Hepatocyte (in vitro differentiated cells): ENCODE measurements around the gene PKDREJ. TPM values are rescaled to one million over a fixed set of nuclear protein-coding genes. Genes with fewer than 3 reads are reported as not detected.

Source experiments
- DNase-seq: peaks from one replicate; pipeline ENCODE4 v3.0.0-alpha.2; 2016; ENCODE audit warnings: low spot score
- H2AFZ ChIP-seq: fragments of 200-600 bp; sonication (generic); 2 replicates; pipeline ENCODE4 v1.6.0; 2016; ENCODE audit warnings: antibody characterized with exemption, mild to moderate bottlenecking
- H3K27ac ChIP-seq: fragments of 200-600 bp; sonication (generic); 2 replicates; pipeline ENCODE4 v1.5.1; 2016; ENCODE audit warnings: mild to moderate bottlenecking
- H3K27me3 ChIP-seq: fragments of 200-600 bp; sonication (generic); 2 replicates; pipeline ENCODE4 v1.6.1; 2016
- H3K36me3 ChIP-seq: fragments of 200-600 bp; sonication (generic); replicated peaks from 2 replicates; pipeline ENCODE4 v1.5.1; 2016; ENCODE audit warnings: low read depth; ENCODE audit not compliant: insufficient read depth
- H3K4me1 ChIP-seq: fragments of 200-600 bp; sonication (generic); 2 replicates; pipeline ENCODE4 v1.5.1; 2016; ENCODE audit warnings: mild to moderate bottlenecking, moderate library complexity; ENCODE audit not compliant: insufficient read depth
- H3K4me2 ChIP-seq: fragments of 200-600 bp; sonication (generic); 2 replicates; pipeline ENCODE4 v1.6.0; 2016
- H3K4me3 ChIP-seq: fragments of 200-600 bp; sonication (generic); 2 replicates; pipeline ENCODE4 v1.5.1; 2016; ENCODE audit warnings: mild to moderate bottlenecking
- H3K79me2 ChIP-seq: fragments of 200-600 bp; sonication (generic); 2 replicates; pipeline ENCODE4 v1.6.0; 2017; ENCODE audit warnings: mild to moderate bottlenecking
- H3K9me2 ChIP-seq: fragments of 200-600 bp; sonication (generic); replicated peaks from 2 replicates; pipeline ENCODE4 v1.6.0; 2017; ENCODE audit warnings: mild to moderate bottlenecking; ENCODE audit not compliant: insufficient read depth
- H3K9me3 ChIP-seq: fragments of 200-600 bp; sonication (generic); 2 replicates; pipeline ENCODE4 v1.5.1; 2016; ENCODE audit warnings: low read depth, mild to moderate bottlenecking
- H4K20me1 ChIP-seq: fragments of 200-600 bp; sonication (generic); 2 replicates; pipeline ENCODE4 v1.6.0; 2016; ENCODE audit warnings: mild to moderate bottlenecking; ENCODE audit not compliant: insufficient read depth, poor library complexity, severe bottlenecking
- CTCF ChIP-seq: fragments of 200-600 bp; sonication (generic); IDR thresholded peaks from 2 replicates; pipeline ENCODE4 v1.5.1; 2016; ENCODE audit warnings: antibody characterized with exemption, mild to moderate bottlenecking; ENCODE audit not compliant: poor library complexity
- EZH2 ChIP-seq: fragments of 200-600 bp; sonication (generic); IDR thresholded peaks from 2 replicates; pipeline ENCODE4 v1.6.1; 2016; ENCODE audit warnings: antibody characterized with exemption, mild to moderate bottlenecking, borderline replicate concordance
- EZH2phosphoT487 ChIP-seq: fragments of 200-600 bp; sonication (generic); IDR thresholded peaks from one replicate; pipeline ENCODE4 v1.6.1; 2018; ENCODE audit warnings: antibody characterized with exemption, mild to moderate bottlenecking, low read depth, moderate library complexity; ENCODE audit not compliant: unreplicated experiment, severe bottlenecking
- WGBS: methylation state at CpG from one replicate; pipeline ENCODE4 v1.1.6; 2016; ENCODE audit warnings: low lambda C conversion rate; ENCODE audit errors: missing lambda C conversion rate; 5-methylcytosine and 5-hydroxymethylcytosine counted together
- polyA plus RNA-seq: library from polyadenylated mRNA; unstranded; fragments of >200 nt; fragmentation: Nextera tagmentation; extraction: Ambion mirVana; gene quantifications from 2 replicates; pipeline ENCODE4 v1.2.1, GENCODE V29; 2016
- total RNA-seq: library from RNA; depleted of rRNA; stranded (reverse); fragments of >200 nt; gene quantifications from 2 replicates; pipeline ENCODE4 v1.2.3, GENCODE V29; 2014

Gene PKDREJ
- total and polyA plus RNA-seq, 2 experiments from 2014 or later: 0.16 TPM; not detected in 1

- Histone ChIP-seq H3K27me3 (no peaks in the 10 kb centered on the region), H3K79me2 (no peaks in the 10 kb centered on the region), H2AFZ (no peak overlapping the region), H4K20me1 (no peaks in the 10 kb centered on the region), H3K4me1 (no peaks in the 10 kb centered on the region), H3K9me2 (no peaks in the 10 kb centered on the region), H3K4me2 (no peak overlapping the region), H3K9me3 (no peaks in the 10 kb centered on the region), H3K27ac (no peak overlapping the region), H3K36me3 (no peaks in the 10 kb centered on the region), H3K4me3 (no peak overlapping the region)
- 100% methylated on average over 7 of the region's 7 CpGs for WGBS
- no peak for DNase-seq
- TF ChIP-seq EZH2phosphoT487 (no peak), EZH2 (no peak), CTCF (no peak)
Measured at GRCh38 chr22:46276563-46276962, 13.4 kb upstream of the PKDREJ start.

- Histone ChIP-seq H2AFZ (no peak overlapping the region), H3K36me3 (no peaks in the 10 kb centered on the region), H3K9me3 (no peaks in the 10 kb centered on the region), H3K4me2 (no peak overlapping the region), H3K4me3 (no peak overlapping the region), H4K20me1 (no peaks in the 10 kb centered on the region), H3K9me2 (no peaks in the 10 kb centered on the region), H3K4me1 (no peaks in the 10 kb centered on the region), H3K27me3 (no peaks in the 10 kb centered on the region), H3K27ac (no peak overlapping the region), H3K79me2 (no peaks in the 10 kb centered on the region)
- WGBS: 78% methylated on average over 3 of the region's 3 CpGs
- DNase-seq: no peak
- TF ChIP-seq EZH2: no peak
- TF ChIP-seq CTCF: no peak
- no peak for TF ChIP-seq EZH2phosphoT487
Measured at GRCh38 chr22:46275455-46276122, 12.4 kb upstream of the PKDREJ start.

- DNase-seq: no peak
- H3K9me2 ChIP-seq: no peaks in the 10 kb centered on the region
- H3K4me1 ChIP-seq: peaks cover 2% of the 10 kb centered on the region
- no peak overlapping the region for H3K27ac ChIP-seq
- no peaks in the 10 kb centered on the region for H3K36me3 ChIP-seq
- H3K79me2 ChIP-seq: peaks cover 7% of the 10 kb centered on the region
- H3K27me3 ChIP-seq: no peaks in the 10 kb centered on the region
- H4K20me1 ChIP-seq: no peaks in the 10 kb centered on the region
- H3K4me2 ChIP-seq: no peak overlapping the region
- no peak overlapping the region for H3K4me3 ChIP-seq
- no peaks in the 10 kb centered on the region for H3K9me3 ChIP-seq
- WGBS: 97% methylated on average over 8 of the region's 8 CpGs
- TF ChIP-seq EZH2phosphoT487: no peak
- no peak overlapping the region for H2AFZ ChIP-seq
Measured at GRCh38 chr22:46274381-46274780, 11.2 kb upstream of the PKDREJ start.

GRCh38 chr22:46273432-46274148 lies 10.4 kb upstream of the PKDREJ start:
- H3K79me2 ChIP-seq: peaks cover 15% of the 10 kb centered on the region
- DNase-seq: no peak
- no peaks in the 10 kb centered on the region for H4K20me1 ChIP-seq
- no peaks in the 10 kb centered on the region for H3K27me3 ChIP-seq
- H3K4me3 ChIP-seq: no peak overlapping the region
- TF ChIP-seq EZH2 (no peak), CTCF (no peak), EZH2phosphoT487 (no peak)
- no peaks in the 10 kb centered on the region for H3K36me3 ChIP-seq
- 96% methylated on average over 12 of the region's 12 CpGs for WGBS
- peaks cover 7% of the 10 kb centered on the region for H3K4me1 ChIP-seq
- H3K9me3 ChIP-seq: no peaks in the 10 kb centered on the region
- H3K27ac ChIP-seq: no peak overlapping the region
- no peak overlapping the region for H2AFZ ChIP-seq
- H3K9me2 ChIP-seq: no peaks in the 10 kb centered on the region
- no peak overlapping the region for H3K4me2 ChIP-seq
